CD4-positive, alpha-beta T cell (primary cell): ENCODE results near the gene GTF2IRD1. TPM values are rescaled to one million over a fixed set of nuclear protein-coding genes. Genes with fewer than 3 reads are reported as not detected.
"Not testable (repeated sequence)": the region's sequence is repeated elsewhere in the genome, so short reads cannot be mapped to it uniquely, and the experiment has no call there.

ENCODE experiments used
- ATAC-seq: fragments of 200-7000 bp; cut with Tn5 transposase; one replicate; pipeline ENCODE4 v1.10.0; 2022; ENCODE audit warnings: mild to moderate bottlenecking; ENCODE audit not compliant: poor library complexity
- CTCF ChIA-PET: fragments of 350-600 bp; sonication (Branson Sonifier 250); formaldehyde crosslinking; loops from one replicate; lab custom pipeline; 2021; ENCODE audit warnings: antibody characterized with exemption, inconsistent platforms; lab: Charles Lee
- POLR2A ChIA-PET: fragments of 350-600 bp; sonication (Branson Sonifier 250); formaldehyde crosslinking; loops from one replicate; lab custom pipeline; 2021; ENCODE audit warnings: antibody characterized with exemption, inconsistent platforms; lab: Charles Lee
- DNase-seq, 14 experiments: peaks; one replicate each; pipeline ENCODE4 v3.0.0-alpha.2; 2013 to 2020; ENCODE audit warnings: mixed read lengths in 2 of 14
- H3K27ac ChIP-seq, 2 donors: one replicate each; pipeline versions ENCODE4 v1.5.1 to v1.7.0; 2013; ENCODE audit warnings: low read length in 2 of 2, low read depth in 1 of 2, mild to moderate bottlenecking in 1 of 2
- H3K27me3 ChIP-seq, 2 experiments: 1 replicate in 1 of 2; 2 replicates in 1 of 2; pipeline versions ENCODE4 v1.6.1 to v1.7.0; 2013; ENCODE audit warnings: low read length in 2 of 2, control low read depth in 1 of 2, mild to moderate bottlenecking in 1 of 2, moderate library complexity in 1 of 2; ENCODE audit not compliant: insufficient read depth in 2 of 2, control insufficient read depth in 1 of 2
- H3K36me3 ChIP-seq: one replicate; pipeline ENCODE4 v1.6.1; 2013; ENCODE audit warnings: low read length, control low read depth; ENCODE audit not compliant: insufficient read depth
- H3K4me1 ChIP-seq: one replicate; pipeline ENCODE4 v1.6.1; 2013; ENCODE audit warnings: low read length, control low read depth; ENCODE audit not compliant: insufficient read depth
- H3K4me3 ChIP-seq: one replicate; pipeline ENCODE4 v1.5.1; 2013; ENCODE audit warnings: mild to moderate bottlenecking, low read length, moderate library complexity
- H3K9me3 ChIP-seq, 2 experiments: 1 replicate in 1 of 2; 2 replicates in 1 of 2; pipeline versions ENCODE4 v1.6.1 to v1.7.0; 2013; ENCODE audit warnings: low read length in 2 of 2, mild to moderate bottlenecking in 2 of 2, control low read depth in 1 of 2, moderate library complexity in 1 of 2; ENCODE audit not compliant: control insufficient read depth in 1 of 2, insufficient read depth in 1 of 2
- H3K27ac Mint-ChIP-seq: one replicate; pipeline ENCODE4 v1.8.0; 2020; ENCODE audit warnings: mixed read lengths
- H3K27me3 Mint-ChIP-seq: one replicate; pipeline ENCODE4 v1.8.0; 2021; ENCODE audit warnings: mixed read lengths
- H3K36me3 Mint-ChIP-seq: one replicate; pipeline ENCODE4 v1.8.0; 2021; ENCODE audit warnings: low read depth, mixed read lengths
- H3K4me1 Mint-ChIP-seq: one replicate; pipeline ENCODE4 v1.8.0; 2021; ENCODE audit warnings: low read depth, mixed read lengths
- H3K4me3 Mint-ChIP-seq: one replicate; pipeline ENCODE4 v1.8.0; 2020; ENCODE audit warnings: mild to moderate bottlenecking, mixed read lengths
- H3K9me3 Mint-ChIP-seq: one replicate; pipeline ENCODE4 v1.8.0; 2020; ENCODE audit warnings: mixed read lengths
- intact Hi-C, 2 experiments: fragments of 100-400 bp; cut with DNase I in 1 of 2; cut with micrococcal nuclease in 1 of 2; formaldehyde crosslinking; loops; one replicate each; pipeline versions ENCODE4 v1.15.1 to v1.9.0; 2023 to 2025; cut with DNase I, micrococcal nuclease
- total RNA-seq, 174 experiments: library from RNA in 2 of 174; stranded (reverse) in 2 of 174; gene quantifications; one replicate each; pipeline ENCODE4 v1.2.3 and lab custom pipeline; 2021 to 2026
- TF ChIP-seq, protein P1 (sequence below): fragments of 200-600 bp; IDR thresholded peaks from one replicate; pipeline ENCODE4 v1.8.0; 2022; ENCODE audit warnings: antibody characterized with exemption, mild to moderate bottlenecking

GTF2IRD1 gene
- total RNA-seq, 2 experiments from 2014 or later, result 0.74 to 1.2 TPM

DNA sequence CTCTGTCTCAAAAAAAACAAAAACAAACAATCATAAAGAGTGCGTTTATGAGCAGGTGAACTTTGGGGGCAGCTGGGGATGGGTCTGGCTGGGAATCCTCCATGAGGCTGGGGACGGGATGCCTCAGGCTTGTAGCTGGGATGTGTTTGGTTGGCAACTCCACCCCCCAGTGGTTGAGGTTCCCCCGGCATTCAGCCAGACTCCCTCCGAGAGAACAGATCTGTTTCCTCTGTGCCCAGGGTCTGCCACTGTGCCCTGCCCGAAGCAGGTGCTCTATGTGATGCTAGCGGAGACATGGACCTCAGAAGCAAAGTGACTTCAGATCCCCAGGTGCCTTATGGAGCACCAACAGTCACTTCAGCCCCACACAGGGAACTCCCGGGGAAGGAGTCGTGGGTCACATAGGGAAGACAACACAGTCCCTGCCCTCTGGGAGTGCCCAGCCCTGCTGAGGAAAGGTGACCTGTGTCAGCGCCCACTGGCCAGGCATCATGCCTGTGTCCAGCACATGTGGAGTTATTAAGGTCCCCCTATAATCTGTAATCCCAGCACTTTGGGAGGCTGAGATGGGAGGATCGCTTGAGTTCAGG lies 29.3 kb upstream of the GTF2IRD1 start:
- no peaks in the 10 kb centered on the region for H3K9me3 Mint-ChIP-seq
- Histone ChIP-seq H3K27ac (no peak overlapping the region), H3K4me3 (no peak overlapping the region), H3K9me3 (no peaks in the 10 kb centered on the region), H3K4me1 (no peaks in the 10 kb centered on the region), H3K27me3 (no peaks in the 10 kb centered on the region), H3K36me3 (no peaks in the 10 kb centered on the region)
- no peaks in the 10 kb centered on the region for H3K36me3 Mint-ChIP-seq
- no peaks in the 10 kb centered on the region for H3K4me1 Mint-ChIP-seq
- no peaks in the 10 kb centered on the region for H3K27me3 Mint-ChIP-seq
- ATAC-seq (no peak), DNase-seq (no peak)
- no peak overlapping the region for H3K4me3 Mint-ChIP-seq
- ChIA-PET CTCF (no interaction called here), POLR2A (no interaction called here)
- TF ChIP-seq, protein P1, sequence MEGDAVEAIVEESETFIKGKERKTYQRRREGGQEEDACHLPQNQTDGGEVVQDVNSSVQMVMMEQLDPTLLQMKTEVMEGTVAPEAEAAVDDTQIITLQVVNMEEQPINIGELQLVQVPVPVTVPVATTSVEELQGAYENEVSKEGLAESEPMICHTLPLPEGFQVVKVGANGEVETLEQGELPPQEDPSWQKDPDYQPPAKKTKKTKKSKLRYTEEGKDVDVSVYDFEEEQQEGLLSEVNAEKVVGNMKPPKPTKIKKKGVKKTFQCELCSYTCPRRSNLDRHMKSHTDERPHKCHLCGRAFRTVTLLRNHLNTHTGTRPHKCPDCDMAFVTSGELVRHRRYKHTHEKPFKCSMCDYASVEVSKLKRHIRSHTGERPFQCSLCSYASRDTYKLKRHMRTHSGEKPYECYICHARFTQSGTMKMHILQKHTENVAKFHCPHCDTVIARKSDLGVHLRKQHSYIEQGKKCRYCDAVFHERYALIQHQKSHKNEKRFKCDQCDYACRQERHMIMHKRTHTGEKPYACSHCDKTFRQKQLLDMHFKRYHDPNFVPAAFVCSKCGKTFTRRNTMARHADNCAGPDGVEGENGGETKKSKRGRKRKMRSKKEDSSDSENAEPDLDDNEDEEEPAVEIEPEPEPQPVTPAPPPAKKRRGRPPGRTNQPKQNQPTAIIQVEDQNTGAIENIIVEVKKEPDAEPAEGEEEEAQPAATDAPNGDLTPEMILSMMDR, result no peak
- intact Hi-C loops, result no loop called here
- H3K27ac Mint-ChIP-seq, result no peak overlapping the region

DNA sequence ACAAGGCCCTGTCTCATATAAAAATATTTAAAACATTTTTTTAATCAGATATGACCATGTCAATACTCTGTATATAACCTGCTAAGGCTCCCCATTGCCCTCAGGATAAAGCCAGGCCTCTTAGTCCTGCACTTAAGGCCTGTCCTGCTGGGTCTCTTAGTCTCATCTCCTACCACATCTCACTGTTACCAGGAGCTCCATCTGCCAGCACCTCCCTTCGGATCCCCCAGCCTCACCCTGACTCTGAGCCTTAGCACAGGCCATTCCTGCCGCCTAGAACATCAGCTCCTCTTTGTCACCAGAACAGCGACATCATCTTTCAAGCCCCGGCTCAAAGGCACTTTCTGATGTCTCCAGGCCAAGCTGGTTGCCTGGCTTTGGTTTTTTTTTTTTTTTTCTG lies 25.7 kb upstream of the GTF2IRD1 start:
- ATAC-seq (no peak), DNase-seq (no peak)
- TF ChIP-seq, protein P1, result no peak
- POLR2A ChIA-PET, result no interaction called here
- CTCF ChIA-PET, result no interaction called here
- H3K9me3 Mint-ChIP-seq, result no peaks in the 10 kb centered on the region
- no peaks in the 10 kb centered on the region for H3K36me3 Mint-ChIP-seq
- H3K4me3 Mint-ChIP-seq, result no peak overlapping the region
- H3K4me3 ChIP-seq, result no peak overlapping the region
- no peaks in the 10 kb centered on the region for H3K9me3 ChIP-seq
- intact Hi-C loops, result no loop called here
- H3K27ac Mint-ChIP-seq, result no peak overlapping the region
- H3K27me3 ChIP-seq, result no peaks in the 10 kb centered on the region
- H3K27me3 Mint-ChIP-seq, result no peaks in the 10 kb centered on the region
- no peaks in the 10 kb centered on the region for H3K4me1 Mint-ChIP-seq
- no peak overlapping the region for H3K27ac ChIP-seq
- H3K36me3 ChIP-seq, result no peaks in the 10 kb centered on the region
- no peaks in the 10 kb centered on the region for H3K4me1 ChIP-seq

DNA sequence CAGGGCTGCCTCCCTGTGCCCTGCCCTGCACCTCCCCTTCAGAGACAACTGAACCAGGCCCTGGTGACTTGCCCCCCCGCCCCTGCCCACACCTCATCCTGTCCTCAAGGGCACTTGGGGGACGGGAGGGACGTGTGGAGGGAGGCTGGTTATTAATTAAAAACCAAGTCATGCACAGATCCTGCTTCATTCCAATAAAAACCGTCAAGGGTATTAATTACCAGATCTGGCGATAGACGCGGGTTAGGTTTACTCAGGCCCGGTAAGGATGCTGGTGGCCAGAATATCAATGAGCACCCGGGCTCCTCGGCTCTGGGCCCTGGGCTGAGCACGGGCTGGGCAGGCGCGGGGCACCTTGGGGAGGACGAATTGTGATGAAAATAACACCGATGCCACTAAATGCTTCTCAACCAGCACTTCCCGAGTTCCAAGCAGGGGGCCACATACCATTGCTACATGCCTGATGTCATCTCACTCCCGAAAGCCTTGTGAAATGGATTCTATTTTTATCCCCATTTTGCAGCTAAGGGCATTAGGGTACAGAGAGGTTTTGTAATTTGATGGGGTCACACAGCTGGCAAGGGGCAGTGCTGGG lies 24.5 kb upstream of the GTF2IRD1 start:
- no peaks in the 10 kb centered on the region for H3K4me1 Mint-ChIP-seq
- CTCF ChIA-PET, result no interaction called here
- Histone ChIP-seq H3K4me3 (no peak overlapping the region), H3K27ac (no peak overlapping the region), H3K27me3 (no peaks in the 10 kb centered on the region), H3K36me3 (no peaks in the 10 kb centered on the region), H3K9me3 (no peaks in the 10 kb centered on the region), H3K4me1 (no peaks in the 10 kb centered on the region)
- H3K9me3 Mint-ChIP-seq, result no peaks in the 10 kb centered on the region
- no peak overlapping the region for H3K4me3 Mint-ChIP-seq
- no peaks in the 10 kb centered on the region for H3K36me3 Mint-ChIP-seq
- ATAC-seq (no peak), DNase-seq (no peak)
- intact Hi-C loops, result no loop called here
- TF ChIP-seq, protein P1, result no peak
- no peaks in the 10 kb centered on the region for H3K27me3 Mint-ChIP-seq
- no peak overlapping the region for H3K27ac Mint-ChIP-seq
- POLR2A ChIA-PET, result no interaction called here

DNA sequence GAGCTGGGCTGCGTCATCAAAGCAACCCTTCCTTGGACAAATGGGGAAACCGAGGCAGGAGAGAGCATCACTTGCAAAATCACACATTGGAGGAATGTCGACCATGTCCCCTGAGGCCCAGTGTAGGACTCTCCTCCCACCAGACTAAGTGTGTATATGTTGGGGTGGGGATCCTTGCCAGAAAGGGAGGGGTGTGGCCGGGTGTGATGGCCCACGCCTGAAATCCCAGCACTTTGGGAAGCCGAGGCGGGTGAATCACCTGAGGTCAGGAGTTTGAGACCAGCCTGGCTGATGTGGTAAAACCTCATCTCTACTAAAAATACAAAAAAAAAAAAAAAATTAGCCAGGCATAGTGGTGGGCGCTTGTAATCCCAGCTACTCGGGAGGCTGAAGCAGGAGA lies 23.3 kb upstream of the GTF2IRD1 start:
- H3K4me1 Mint-ChIP-seq, DNase-seq, H3K27me3 Mint-ChIP-seq, H3K4me1 ChIP-seq, H3K36me3 ChIP-seq, intact Hi-C loops, CTCF ChIA-PET, H3K27me3 ChIP-seq, H3K9me3 ChIP-seq, ATAC-seq, POLR2A ChIA-PET, H3K4me3 ChIP-seq, H3K4me3 Mint-ChIP-seq, H3K36me3 Mint-ChIP-seq, H3K27ac Mint-ChIP-seq, H3K9me3 Mint-ChIP-seq, H3K27ac ChIP-seq: not testable (repeated sequence)
